Pancreas (tissue), 10 donors: ENCODE results near the gene PNLIPRP2. TPM values are rescaled to one million over a fixed set of nuclear protein-coding genes. Genes with fewer than 3 reads are reported as not detected.

Experiments used
- ATAC-seq, 4 donors: fragments of 200-7000 bp; cut with Tn5 transposase; one replicate each; pipeline versions ENCODE4 v1.8.0 to v1.9.1; 2020; ENCODE audit warnings: mild to moderate bottlenecking in 4 of 4, moderate library complexity in 4 of 4
- DNase-seq, 6 donors: peaks; one replicate each; pipeline ENCODE4 v3.0.0-alpha.2; 2020
- FAIRE-seq: peaks from 2 replicates; lab custom pipeline; 2012; peaks lifted over from hg19 to GRCh38; lab: Jason Lieb, UNC
- H3K27ac ChIP-seq, 4 donors: fragments of 200-600 bp; sonication (generic); 1 replicate in 3 of 4; 2 replicates in 1 of 4; pipeline versions ENCODE4 v1.5.0 to v1.8.0; 2020
- H3K27me3 ChIP-seq, 4 donors: fragments of 200-600 bp; one replicate each; pipeline ENCODE4 v1.8.0; 2021
- H3K36me3 ChIP-seq, 3 donors: fragments of 200-600 bp; sonication (generic) in 1 of 3; one replicate each; pipeline versions ENCODE4 v1.5.0 to v1.8.0; 2020 to 2021
- H3K4me1 ChIP-seq, 3 donors: fragments of 200-600 bp; one replicate each; pipeline ENCODE4 v1.8.0; 2021
- H3K4me3 ChIP-seq, 4 donors: fragments of 200-600 bp; sonication (generic) in 2 of 4; one replicate each; pipeline versions ENCODE4 v1.5.0 to v1.8.0; 2020 to 2021
- H3K9me3 ChIP-seq, 4 donors: fragments of 200-600 bp; one replicate each; pipeline ENCODE4 v1.8.0; 2021
- CTCF ChIP-seq, 4 donors: fragments of 200-600 bp; sonication (generic) in 3 of 4; IDR thresholded peaks; one replicate each; pipeline versions ENCODE4 v1.5.0 to v1.8.0; 2021; ENCODE audit warnings: antibody characterized with exemption in 4 of 4
- WGBS, 2 donors: extraction: QIAGEN DNeasy Blood & Tissue Kit; methylation state at CpG; one replicate each; pipeline ENCODE4 v1.1.7; 2013; 5-methylcytosine and 5-hydroxymethylcytosine counted together
- intact Hi-C, 3 donors: fragments of 100-400 bp; cut with DNase I; formaldehyde crosslinking; loops; one replicate each; pipeline versions ENCODE4 v1.11.1 to v1.14.2; 2022
- polyA plus RNA-seq, 2 donors: library from polyadenylated mRNA; stranded (reverse); fragments of 200-250 nt; gene quantifications; one replicate each; pipeline ENCODE4 v1.2.3, GENCODE V29; 2013
- total RNA-seq, 6 donors: library from RNA; stranded (reverse); fragmentation: NEBNext Ultra II Directional in 4 of 6; extraction: Animal tissue kit (Norgen Biotek cat#: 25700) in 4 of 6; gene quantifications; one replicate each; pipeline versions ENCODE4 v1.2.1 to v1.2.4, GENCODE V29; 2021 to 2023
- donor health status: healthy with polysubstance abuse.
- donor health status: DM: no; HTN: no; CAD: no; lungs with moderate emphysema.
- donor health status: DM: no; HTN: no; CAD: no.
- donor health status: control.
- donor health status: control.
- donor health status: Bipolar disorder and iron deficiency.
- donor health status: DM: yes; HTN: yes; CAD: no.
- donor health status: DM: no; HTN: no; CAD: no.
- donor health status: DM: no; HTN: no; CAD: no.
- donor health status: DM: yes; HTN: yes; CAD: no.

Gene PNLIPRP2
- total and polyA plus RNA-seq, 8 donors, result 455 to 7,545 (median 2,236) TPM

- H3K27ac ChIP-seq, result peak overlapping the region; percentile 57 to 93 (median 78)
- 25 to 28% methylated on average over 2 of the region's 2 CpGs for WGBS, 2 donors
- FAIRE-seq (no peak), DNase-seq (peak in 3 of 6 donors; percentile 34 to 42 (median 34)), ATAC-seq (no peak)
- H3K4me1 ChIP-seq, result peaks cover 3 to 31% (median 4%) of the 10 kb centered on the region in 3 donors
- H3K4me3 ChIP-seq, result peak overlapping the region in 3 of 4 donors; percentile 16 to 39 (median 29)
- no peaks in the 10 kb centered on the region for H3K27me3 ChIP-seq
- H3K9me3 ChIP-seq, result no peaks in the 10 kb centered on the region
- H3K36me3 ChIP-seq, result no peaks in the 10 kb centered on the region
- no peak for TF ChIP-seq CTCF (IDR thresholded peaks at IDR 0.05)
- intact Hi-C loops, result no loop called here
Observed at GRCh38 chr10:116614796-116615195, 6.0 kb upstream of the PNLIPRP2 start.

- no peak for FAIRE-seq
- intact Hi-C loops, result no loop called here
- peak; percentile 41 to 58 (median 47) for ATAC-seq
- DNase-seq, result peak; percentile 83 to 97 (median 96)
- peak overlapping the region in 3 of 4 donors; percentile 16 to 39 (median 29) for H3K4me3 ChIP-seq
- no peaks in the 10 kb centered on the region for H3K27me3 ChIP-seq
- H3K4me1 ChIP-seq, result peaks cover 4 to 31% (median 4%) of the 10 kb centered on the region in 3 donors
- no peaks in the 10 kb centered on the region for H3K36me3 ChIP-seq
- no peaks in the 10 kb centered on the region for H3K9me3 ChIP-seq
- peak overlapping the region; percentile 65 to 93 (median 80) for H3K27ac ChIP-seq
- WGBS, 2 donors, result 35 to 39% methylated on average over 3 of the region's 3 CpGs
- no peak for TF ChIP-seq CTCF (IDR thresholded peaks at IDR 0.05)
Observed at GRCh38 chr10:116615199-116615776, 5.5 kb upstream of the PNLIPRP2 start.

- peaks cover 0 to 45% (median 6%) of the 10 kb centered on the region in 3 donors for H3K36me3 ChIP-seq
- DNase-seq (peak in 4 of 6 donors; percentile 34 to 57 (median 49)), ATAC-seq (peak in 3 of 4 donors; percentile 1 to 7 (median 3)), FAIRE-seq (no peak)
- intact Hi-C loops, result no loop called here
- no peaks in the 10 kb centered on the region for H3K9me3 ChIP-seq
- H3K4me3 ChIP-seq, result peak overlapping the region; percentile 31 to 77 (median 49)
- H3K27me3 ChIP-seq, result no peaks in the 10 kb centered on the region
- no peak for TF ChIP-seq CTCF (IDR thresholded peaks at IDR 0.05)
- WGBS, 2 donors, result 31 to 38% methylated on average over 8 of the region's 8 CpGs
- H3K27ac ChIP-seq, result peak overlapping the region; percentile 84 to 93 (median 92)
- peaks cover 0 to 24% (median 4%) of the 10 kb centered on the region in 3 donors for H3K4me1 ChIP-seq
Observed at GRCh38 chr10:116621476-116621875, 723 bp downstream of the PNLIPRP2 start.

- 32 to 48% methylated on average over 11 of the region's 11 CpGs for WGBS, 2 donors
- peaks cover 0 to 24% (median 4%) of the 10 kb centered on the region in 3 donors for H3K4me1 ChIP-seq
- H3K27ac ChIP-seq, result peak overlapping the region; percentile 84 to 93 (median 92)
- intact Hi-C loops, result no loop called here
- peak overlapping the region; percentile 31 to 77 (median 49) for H3K4me3 ChIP-seq
- peaks cover 0 to 51% (median 10%) of the 10 kb centered on the region in 3 donors for H3K36me3 ChIP-seq
- ATAC-seq, result peak in 2 of 4 donors; percentile 0 to 1
- H3K27me3 ChIP-seq, result no peaks in the 10 kb centered on the region
- FAIRE-seq, result no peak
- no peaks in the 10 kb centered on the region for H3K9me3 ChIP-seq
- no peak for TF ChIP-seq CTCF (IDR thresholded peaks at IDR 0.05)
- DNase-seq, result peak in 4 of 6 donors; percentile 26 to 72 (median 52)
Observed at GRCh38 chr10:116621934-116622655, 1.3 kb downstream of the PNLIPRP2 start.
